Gastroesophageal sphincter (tissue), 3 donors: ENCODE measurements around the gene RNF144A.

Experiments
- POLR2AphosphoS5 ChIP-seq: sonication (generic); formaldehyde crosslinking; IDR thresholded peaks from one replicate; pipeline ENCODE4 v1.6.1; 2017; ENCODE audit warnings: antibody characterized with exemption
- TF ChIP-seq, protein P1 (sequence below), 4 experiments: fragments of 200-600 bp in 2 of 4; fragments of 450-650 bp in 2 of 4; sonication (generic) in 1 of 4; IDR thresholded peaks; one replicate each; pipeline ENCODE4 v1.5.1; 2017 to 2019; ENCODE audit warnings: antibody characterized with exemption in 4 of 4, mild to moderate bottlenecking in 2 of 4, moderate library complexity in 2 of 4

DNA sequence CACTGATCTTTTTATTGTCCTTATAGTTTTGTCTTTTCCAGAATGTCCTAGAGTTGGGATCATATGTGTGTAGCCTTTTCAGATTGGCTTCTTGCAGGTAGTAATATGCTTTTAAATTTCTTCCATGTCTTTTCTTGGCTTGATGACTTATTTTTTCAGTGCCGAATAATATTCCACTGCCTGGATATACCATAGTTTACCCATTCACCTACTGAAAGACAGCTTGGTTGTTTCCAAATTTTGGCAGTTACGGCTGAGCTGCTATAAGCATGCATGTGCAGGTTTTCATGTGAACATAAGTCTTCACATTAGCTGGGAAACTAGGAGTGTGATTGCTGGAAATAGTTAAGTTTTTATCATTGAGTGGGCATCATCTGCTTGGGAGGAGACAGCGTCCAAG, 73.7 kb downstream of the RNF144A start:
- TF ChIP-seq POLR2AphosphoS5 = no peak
- TF ChIP-seq, protein P1, sequence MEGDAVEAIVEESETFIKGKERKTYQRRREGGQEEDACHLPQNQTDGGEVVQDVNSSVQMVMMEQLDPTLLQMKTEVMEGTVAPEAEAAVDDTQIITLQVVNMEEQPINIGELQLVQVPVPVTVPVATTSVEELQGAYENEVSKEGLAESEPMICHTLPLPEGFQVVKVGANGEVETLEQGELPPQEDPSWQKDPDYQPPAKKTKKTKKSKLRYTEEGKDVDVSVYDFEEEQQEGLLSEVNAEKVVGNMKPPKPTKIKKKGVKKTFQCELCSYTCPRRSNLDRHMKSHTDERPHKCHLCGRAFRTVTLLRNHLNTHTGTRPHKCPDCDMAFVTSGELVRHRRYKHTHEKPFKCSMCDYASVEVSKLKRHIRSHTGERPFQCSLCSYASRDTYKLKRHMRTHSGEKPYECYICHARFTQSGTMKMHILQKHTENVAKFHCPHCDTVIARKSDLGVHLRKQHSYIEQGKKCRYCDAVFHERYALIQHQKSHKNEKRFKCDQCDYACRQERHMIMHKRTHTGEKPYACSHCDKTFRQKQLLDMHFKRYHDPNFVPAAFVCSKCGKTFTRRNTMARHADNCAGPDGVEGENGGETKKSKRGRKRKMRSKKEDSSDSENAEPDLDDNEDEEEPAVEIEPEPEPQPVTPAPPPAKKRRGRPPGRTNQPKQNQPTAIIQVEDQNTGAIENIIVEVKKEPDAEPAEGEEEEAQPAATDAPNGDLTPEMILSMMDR (IDR thresholded peaks at IDR 0.05) = no peak
